GM12875 (cell line): ENCODE data around the gene DNAJC13.

Experiments used
- H3K4me3 ChIP-seq: one replicate; pipeline ENCODE4 v1.5.1; 2011; ENCODE audit warnings: low read depth, low read length, control low read depth
- TF ChIP-seq, protein P1 (sequence below): IDR thresholded peaks from 2 replicates; pipeline ENCODE4 v1.5.1; 2011; ENCODE audit warnings: low read depth, mild to moderate bottlenecking, control low read depth, inconsistent platforms, low read length, moderate library complexity, borderline replicate concordance; ENCODE audit not compliant: insufficient read depth

DNAJC13 gene

DNA sequence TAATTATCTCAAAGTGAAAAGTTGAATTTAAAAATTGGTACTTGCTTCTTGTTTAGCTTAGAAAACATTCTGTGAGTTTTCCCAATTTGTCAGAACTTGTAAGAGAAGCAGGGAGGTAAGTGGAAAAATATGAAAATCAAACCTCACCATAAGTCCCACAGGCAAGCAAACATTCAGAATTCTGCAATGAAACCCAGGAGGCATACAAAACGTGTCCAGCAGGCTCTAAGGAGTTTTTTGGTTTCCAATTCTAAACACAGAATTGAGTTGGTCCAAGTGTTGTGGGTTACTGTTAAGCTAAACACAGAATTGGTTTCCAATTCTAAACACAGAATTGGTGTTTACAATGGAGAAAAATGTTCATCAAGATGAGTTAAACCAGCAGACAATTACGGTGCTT is 152.7 kb downstream of the DNAJC13 start:
- TF ChIP-seq, protein P1, sequence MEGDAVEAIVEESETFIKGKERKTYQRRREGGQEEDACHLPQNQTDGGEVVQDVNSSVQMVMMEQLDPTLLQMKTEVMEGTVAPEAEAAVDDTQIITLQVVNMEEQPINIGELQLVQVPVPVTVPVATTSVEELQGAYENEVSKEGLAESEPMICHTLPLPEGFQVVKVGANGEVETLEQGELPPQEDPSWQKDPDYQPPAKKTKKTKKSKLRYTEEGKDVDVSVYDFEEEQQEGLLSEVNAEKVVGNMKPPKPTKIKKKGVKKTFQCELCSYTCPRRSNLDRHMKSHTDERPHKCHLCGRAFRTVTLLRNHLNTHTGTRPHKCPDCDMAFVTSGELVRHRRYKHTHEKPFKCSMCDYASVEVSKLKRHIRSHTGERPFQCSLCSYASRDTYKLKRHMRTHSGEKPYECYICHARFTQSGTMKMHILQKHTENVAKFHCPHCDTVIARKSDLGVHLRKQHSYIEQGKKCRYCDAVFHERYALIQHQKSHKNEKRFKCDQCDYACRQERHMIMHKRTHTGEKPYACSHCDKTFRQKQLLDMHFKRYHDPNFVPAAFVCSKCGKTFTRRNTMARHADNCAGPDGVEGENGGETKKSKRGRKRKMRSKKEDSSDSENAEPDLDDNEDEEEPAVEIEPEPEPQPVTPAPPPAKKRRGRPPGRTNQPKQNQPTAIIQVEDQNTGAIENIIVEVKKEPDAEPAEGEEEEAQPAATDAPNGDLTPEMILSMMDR, result no peak

DNA sequence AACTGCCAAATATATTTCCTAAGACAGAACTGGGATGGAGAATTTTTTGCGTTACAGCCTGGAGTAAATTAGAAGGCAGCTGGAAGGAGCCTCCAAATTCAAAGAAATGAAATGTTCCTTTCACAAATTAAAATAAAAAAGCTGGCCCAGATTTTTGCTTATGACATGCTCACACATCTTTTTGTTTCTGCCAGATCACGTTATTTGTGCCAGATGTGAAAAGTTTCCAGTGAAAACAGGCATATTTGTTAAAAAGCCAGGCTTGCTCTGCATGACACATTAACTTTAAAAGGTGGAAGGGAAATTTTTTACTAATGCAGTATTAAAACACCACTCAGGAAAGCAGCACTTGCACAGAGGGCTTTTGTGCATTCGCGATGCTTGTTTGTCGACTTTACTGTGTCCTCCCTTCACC is 156.5 kb downstream of the DNAJC13 start:
- H3K4me3 ChIP-seq, result no peak overlapping the region
- TF ChIP-seq, protein P1, result no peak

More for the DNA sequence above, 152.7 kb downstream of the DNAJC13 start:
- H3K4me3 ChIP-seq, result no peak overlapping the region

DNA sequence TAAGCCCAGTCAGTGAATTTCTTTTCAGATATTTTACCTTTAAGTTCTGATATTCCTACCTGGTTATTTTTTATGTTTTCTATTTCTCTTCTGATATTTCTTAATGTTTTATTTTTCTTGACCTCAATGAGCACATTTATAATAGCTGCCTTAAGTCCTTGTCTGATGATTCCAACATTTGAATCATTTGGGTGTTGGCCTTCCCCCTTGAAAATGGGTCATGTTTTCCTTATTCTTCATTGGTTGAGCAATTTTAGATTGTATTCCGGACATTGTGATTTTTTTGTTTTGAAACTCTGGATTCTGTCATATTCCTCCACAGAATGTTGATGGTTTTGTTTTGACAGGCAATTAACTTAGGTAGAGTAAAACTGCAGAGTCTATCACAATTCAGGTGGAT is 170.1 kb downstream of the DNAJC13 start:
- TF ChIP-seq, protein P1, result no peak
- no peak overlapping the region for H3K4me3 ChIP-seq
